Activated CD8-positive, alpha-beta memory T cell treated with anti-CD3 and anti-CD28 coated beads, Interleukin-2, amount 10 ng/mL, durations not matched to agents 7 days and 5 days (primary cell): Measurements from ENCODE around the gene TMEM131L. TPM values are rescaled to one million over a fixed set of nuclear protein-coding genes. Genes with fewer than 3 reads are reported as not detected.
A peak's percentile ranks its signal among the peaks of the same experiment; 100 is the strongest.
"Not testable (repeated sequence)": the region's sequence is repeated elsewhere in the genome, so short reads cannot be mapped to it uniquely, and the experiment has no call there.

Source experiments
- ATAC-seq: fragments of 150-1000 bp; cut with Tn5 transposase; one replicate; pipeline ENCODE4 v1.10.0; 2021; ENCODE audit warnings: moderate library complexity
- CTCF ChIA-PET: fragments of 350-600 bp; sonication (Branson Sonifier 250); formaldehyde crosslinking; loops from one replicate; lab custom pipeline; 2021; ENCODE audit warnings: antibody characterized with exemption; lab: Charles Lee
- DNase-seq: peaks from one replicate; pipeline ENCODE4 v3.0.0-alpha.2; 2020
- H3K27ac Mint-ChIP-seq: one replicate; pipeline ENCODE4 v1.8.0; 2021; ENCODE audit warnings: mild to moderate bottlenecking, mixed read lengths
- H3K27me3 Mint-ChIP-seq: one replicate; pipeline ENCODE4 v1.8.0; 2021; ENCODE audit warnings: mixed read lengths
- H3K36me3 Mint-ChIP-seq: one replicate; pipeline ENCODE4 v1.8.0; 2021; ENCODE audit warnings: mild to moderate bottlenecking, mixed read lengths
- H3K4me1 Mint-ChIP-seq: one replicate; pipeline ENCODE4 v1.8.0; 2021; ENCODE audit warnings: mixed read lengths
- H3K4me3 Mint-ChIP-seq: one replicate; pipeline ENCODE4 v1.8.0; 2021; ENCODE audit warnings: mild to moderate bottlenecking, moderate library complexity, mixed read lengths
- H3K9me3 Mint-ChIP-seq: one replicate; pipeline ENCODE4 v1.8.0; 2022; ENCODE audit warnings: low read depth, mixed read lengths
- total RNA-seq, 2 experiments: library from RNA; stranded (reverse); gene quantifications; one replicate each; pipeline ENCODE4 v1.2.3, GENCODE V29; 2021

Gene TMEM131L
- total RNA-seq, 2 experiments from 2014 or later, result 29.2 to 34.0 TPM

GRCh38 chr4:153538487-153539357 lies 72.6 kb downstream of the TMEM131L start:
- CTCF ChIA-PET, result interaction anchor here (1.7 kb wide), 1 partner anchor 10 kb away, joined by 3 read pairs; no protein-coding TSS in a partner anchor
- DNase-seq (no peak), ATAC-seq (no peak)
- Mint-ChIP-seq H3K4me1 (peaks cover 44% of the 10 kb centered on the region), H3K4me3 (no peak overlapping the region), H3K9me3 (no peaks in the 10 kb centered on the region), H3K27ac (no peak overlapping the region), H3K27me3 (no peaks in the 10 kb centered on the region), H3K36me3 (peaks cover 19% of the 10 kb centered on the region)

- H3K27ac Mint-ChIP-seq, result no peak overlapping the region
- no peaks in the 10 kb centered on the region for H3K27me3 Mint-ChIP-seq
- ATAC-seq (no peak), DNase-seq (no peak)
- peaks cover 41% of the 10 kb centered on the region for H3K4me1 Mint-ChIP-seq
- no peaks in the 10 kb centered on the region for H3K9me3 Mint-ChIP-seq
- peaks cover 17% of the 10 kb centered on the region for H3K36me3 Mint-ChIP-seq
- CTCF ChIA-PET, result interaction anchor here (1.7 kb wide), 1 partner anchor 10 kb away, joined by 3 read pairs; no protein-coding TSS in a partner anchor
- H3K4me3 Mint-ChIP-seq, result no peak overlapping the region
Observed at GRCh38 chr4:153539422-153539821, 73.3 kb downstream of the TMEM131L start.

- Mint-ChIP-seq H3K4me1 (peaks cover 28% of the 10 kb centered on the region), H3K4me3 (no peak overlapping the region), H3K27me3 (no peaks in the 10 kb centered on the region), H3K27ac (no peak overlapping the region), H3K36me3 (peaks cover 11% of the 10 kb centered on the region), H3K9me3 (no peaks in the 10 kb centered on the region)
- CTCF ChIA-PET, result interaction anchor here (0.8 to 3.0 kb wide), 11 partner anchors 10 to 197 kb away, joined by 3 to 11 read pairs (median 3); partner anchors contain the start of genes MND1 and TMEM131L
- peak; percentile 65 for DNase-seq
- peak; percentile 82 for ATAC-seq
Observed at GRCh38 chr4:153541456-153542096, 75.4 kb downstream of the TMEM131L start.

- H3K27ac Mint-ChIP-seq, result no peak overlapping the region
- no peak for ATAC-seq
- no peak for DNase-seq
- peaks cover 28% of the 10 kb centered on the region for H3K4me1 Mint-ChIP-seq
- no peaks in the 10 kb centered on the region for H3K27me3 Mint-ChIP-seq
- CTCF ChIA-PET, result interaction anchor here (0.8 to 3.0 kb wide), 7 partner anchors 11 to 198 kb away, joined by 3 to 11 read pairs (median 6); partner anchors contain the start of genes MND1 and TMEM131L
- H3K9me3 Mint-ChIP-seq, result no peaks in the 10 kb centered on the region
- peaks cover 7% of the 10 kb centered on the region for H3K36me3 Mint-ChIP-seq
- no peak overlapping the region for H3K4me3 Mint-ChIP-seq
Observed at GRCh38 chr4:153542131-153542530, 76.0 kb downstream of the TMEM131L start.

- Mint-ChIP-seq H3K27ac (no peak overlapping the region), H3K27me3 (no peaks in the 10 kb centered on the region), H3K4me3 (no peak overlapping the region), H3K9me3 (no peaks in the 10 kb centered on the region), H3K36me3 (peaks cover 5% of the 10 kb centered on the region), H3K4me1 (peaks cover 26% of the 10 kb centered on the region)
- CTCF ChIA-PET, result interaction anchor here (0.8 to 3.0 kb wide), 5 partner anchors 12 to 198 kb away, joined by 3 to 11 read pairs (median 3); partner anchors contain the start of gene MND1
- DNase-seq (no peak), ATAC-seq (no peak)
Observed at GRCh38 chr4:153542834-153543233, 76.7 kb downstream of the TMEM131L start.

GRCh38 chr4:153543351-153543750 lies 77.2 kb downstream of the TMEM131L start:
- Mint-ChIP-seq H3K9me3 (no peaks in the 10 kb centered on the region), H3K4me3 (no peak overlapping the region), H3K36me3 (peaks cover 5% of the 10 kb centered on the region), H3K4me1 (peaks cover 26% of the 10 kb centered on the region), H3K27ac (no peak overlapping the region), H3K27me3 (no peaks in the 10 kb centered on the region)
- CTCF ChIA-PET, result interaction anchor here (1.4 to 1.6 kb wide), 2 partner anchors 12 to 198 kb away, joined by 3 to 4 read pairs; partner anchors contain the start of gene MND1
- no peak for ATAC-seq
- no peak for DNase-seq

- CTCF ChIA-PET, result no interaction called here
- Mint-ChIP-seq H3K9me3 (no peaks in the 10 kb centered on the region), H3K4me1 (peaks cover 26% of the 10 kb centered on the region), H3K27me3 (no peaks in the 10 kb centered on the region), H3K4me3 (no peak overlapping the region), H3K36me3 (peaks cover 6% of the 10 kb centered on the region), H3K27ac (no peak overlapping the region)
- ATAC-seq, result no peak
- no peak for DNase-seq
Observed at GRCh38 chr4:153545822-153546221, 79.7 kb downstream of the TMEM131L start.

- H3K27me3 Mint-ChIP-seq, result no peaks in the 10 kb centered on the region
- CTCF ChIA-PET, result interaction anchor here (1.0 kb wide), 1 partner anchor 16 kb away, joined by 3 read pairs; no protein-coding TSS in a partner anchor
Observed at GRCh38 chr4:153546280-153546679, 80.1 kb downstream of the TMEM131L start.

GRCh38 chr4:153547520-153547919 lies 81.4 kb downstream of the TMEM131L start:
- CTCF ChIA-PET, result interaction anchor here (1.0 kb wide), 1 partner anchor 17 kb away, joined by 3 read pairs; no protein-coding TSS in a partner anchor
- H3K4me3 Mint-ChIP-seq, result no peak overlapping the region
- no peaks in the 10 kb centered on the region for H3K27me3 Mint-ChIP-seq
- DNase-seq, result no peak
- no peaks in the 10 kb centered on the region for H3K9me3 Mint-ChIP-seq
- peaks cover 6% of the 10 kb centered on the region for H3K36me3 Mint-ChIP-seq
- H3K27ac Mint-ChIP-seq, result no peak overlapping the region
- peaks cover 10% of the 10 kb centered on the region for H3K4me1 Mint-ChIP-seq
- ATAC-seq, result no peak

More at GRCh38 chr4:153546280-153546679, 80.1 kb downstream of the TMEM131L start:
- no peak for DNase-seq
- H3K4me3 Mint-ChIP-seq, result no peak overlapping the region
- ATAC-seq, result no peak
- H3K4me1 Mint-ChIP-seq, result peaks cover 22% of the 10 kb centered on the region
- H3K27ac Mint-ChIP-seq, result no peak overlapping the region
- peaks cover 7% of the 10 kb centered on the region for H3K36me3 Mint-ChIP-seq
- H3K9me3 Mint-ChIP-seq, result no peaks in the 10 kb centered on the region

GRCh38 chr4:153548907-153549306 lies 82.7 kb downstream of the TMEM131L start:
- DNase-seq, H3K27me3 Mint-ChIP-seq, H3K27ac Mint-ChIP-seq, H3K4me3 Mint-ChIP-seq, H3K36me3 Mint-ChIP-seq, H3K9me3 Mint-ChIP-seq, ATAC-seq: not testable (repeated sequence)
- H3K4me1 Mint-ChIP-seq, result peaks cover 12% of the 10 kb centered on the region
- CTCF ChIA-PET, result interaction anchor here (0.7 to 1.1 kb wide), 4 partner anchors 9 to 88 kb away, joined by 3 read pairs; no protein-coding TSS in a partner anchor

GRCh38 chr4:153549405-153549804 lies 83.2 kb downstream of the TMEM131L start:
- Mint-ChIP-seq H3K27ac (no peak overlapping the region), H3K4me1 (peaks cover 12% of the 10 kb centered on the region), H3K9me3 (no peaks in the 10 kb centered on the region), H3K27me3 (no peaks in the 10 kb centered on the region), H3K36me3 (peaks cover 4% of the 10 kb centered on the region), H3K4me3 (no peak overlapping the region)
- CTCF ChIA-PET, result interaction anchor here (0.7 to 1.1 kb wide), 4 partner anchors 10 to 89 kb away, joined by 3 read pairs; no protein-coding TSS in a partner anchor
- no peak for DNase-seq
- no peak for ATAC-seq

- no peaks in the 10 kb centered on the region for H3K9me3 Mint-ChIP-seq
- H3K4me1 Mint-ChIP-seq, result peaks cover 12% of the 10 kb centered on the region
- no peak overlapping the region for H3K4me3 Mint-ChIP-seq
- H3K27ac Mint-ChIP-seq, result no peak overlapping the region
- peaks cover 8% of the 10 kb centered on the region for H3K36me3 Mint-ChIP-seq
- no peaks in the 10 kb centered on the region for H3K27me3 Mint-ChIP-seq
- ATAC-seq (no peak), DNase-seq (no peak)
- CTCF ChIA-PET, result interaction anchor here (0.9 kb wide), 1 partner anchor 16 kb away, joined by 3 read pairs; no protein-coding TSS in a partner anchor
Observed at GRCh38 chr4:153553155-153553818, 87.1 kb downstream of the TMEM131L start.
